Activated naive CD4-positive, alpha-beta T cell treated with anti-CD3 and anti-CD28 coated beads for 36 hours (primary cell): Measurements from ENCODE around the gene ASIP. TPM values are rescaled to one million over a fixed set of nuclear protein-coding genes. Genes with fewer than 3 reads are reported as not detected.
A peak's percentile ranks its signal among the peaks of the same experiment; 100 is the strongest.
"Not testable (repeated sequence)": the region's sequence is repeated elsewhere in the genome, so short reads cannot be mapped to it uniquely, and the experiment has no call there.

Experiments used
- CTCF ChIA-PET: fragments of 350-600 bp; sonication (Branson Sonifier 250); formaldehyde crosslinking; loops from one replicate; lab custom pipeline; 2021; ENCODE audit warnings: antibody characterized with exemption; lab: Charles Lee
- DNase-seq: peaks from one replicate; pipeline ENCODE4 v3.0.0-alpha.2; 2020
- H3K27ac Mint-ChIP-seq: one replicate; pipeline ENCODE4 v1.8.0; 2021; ENCODE audit warnings: mild to moderate bottlenecking, mixed read lengths
- H3K27me3 Mint-ChIP-seq: one replicate; pipeline ENCODE4 v1.8.0; 2021; ENCODE audit warnings: low read depth, mixed read lengths
- H3K36me3 Mint-ChIP-seq: one replicate; pipeline ENCODE4 v1.8.0; 2021; ENCODE audit warnings: low read depth, mixed read lengths
- H3K4me1 Mint-ChIP-seq: one replicate; pipeline ENCODE4 v1.8.0; 2021; ENCODE audit warnings: low read depth, mixed read lengths
- H3K4me3 Mint-ChIP-seq: one replicate; pipeline ENCODE4 v1.8.0; 2021; ENCODE audit warnings: mild to moderate bottlenecking, moderate library complexity, mixed read lengths
- H3K9me3 Mint-ChIP-seq: one replicate; pipeline ENCODE4 v1.8.0; 2021; ENCODE audit warnings: mixed read lengths
- intact Hi-C: fragments of 100-400 bp; cut with micrococcal nuclease; formaldehyde crosslinking; loops from one replicate; pipeline ENCODE4 v1.15.1; 2023
- total RNA-seq, 2 experiments: library from RNA; stranded (reverse); gene quantifications; one replicate each; pipeline ENCODE4 v1.2.3, GENCODE V29; 2021

The ASIP gene
- total RNA-seq, 2 experiments from 2014 or later = not detected

- Mint-ChIP-seq H3K9me3 (no peaks in the 10 kb centered on the region), H3K27me3 (no peaks in the 10 kb centered on the region), H3K27ac (no peak overlapping the region), H3K36me3 (peaks cover 47% of the 10 kb centered on the region), H3K4me1 (peaks cover 3% of the 10 kb centered on the region), H3K4me3 (no peak overlapping the region)
- DNase-seq = no peak
- intact Hi-C loops = no loop called here
- CTCF ChIA-PET = no interaction called here
Observed at GRCh38 chr20:34293119-34293518, 51.9 kb downstream of the ASIP start.

- no peaks in the 10 kb centered on the region for H3K27me3 Mint-ChIP-seq
- H3K36me3 Mint-ChIP-seq = peaks cover 44% of the 10 kb centered on the region
- CTCF ChIA-PET = no interaction called here
- no peak overlapping the region for H3K4me3 Mint-ChIP-seq
- H3K9me3 Mint-ChIP-seq = no peaks in the 10 kb centered on the region
- no peak overlapping the region for H3K27ac Mint-ChIP-seq
- H3K4me1 Mint-ChIP-seq = peaks cover 3% of the 10 kb centered on the region
- DNase-seq = no peak
- intact Hi-C loops = no loop called here
Observed at GRCh38 chr20:34293589-34293988, 52.4 kb downstream of the ASIP start.

GRCh38 chr20:34294563-34294962, 53.3 kb downstream of the ASIP start:
- Mint-ChIP-seq H3K27me3 (no peaks in the 10 kb centered on the region), H3K4me3 (no peak overlapping the region), H3K4me1 (peaks cover 3% of the 10 kb centered on the region), H3K27ac (no peak overlapping the region), H3K9me3 (no peaks in the 10 kb centered on the region), H3K36me3 (peaks cover 42% of the 10 kb centered on the region)
- DNase-seq = no peak
- CTCF ChIA-PET = interaction anchor here (2.1 kb wide), 1 partner anchor 18 kb away, joined by 8 read pairs; no protein-coding TSS in a partner anchor
- intact Hi-C loops = no loop called here

- intact Hi-C loops = no loop called here
- H3K4me3 Mint-ChIP-seq = no peak overlapping the region
- no peaks in the 10 kb centered on the region for H3K27me3 Mint-ChIP-seq
- DNase-seq = no peak
- peaks cover 3% of the 10 kb centered on the region for H3K4me1 Mint-ChIP-seq
- no peak overlapping the region for H3K27ac Mint-ChIP-seq
- CTCF ChIA-PET = interaction anchor here (2.1 kb wide), 1 partner anchor 17 kb away, joined by 8 read pairs; no protein-coding TSS in a partner anchor
- H3K9me3 Mint-ChIP-seq = no peaks in the 10 kb centered on the region
- H3K36me3 Mint-ChIP-seq = peaks cover 36% of the 10 kb centered on the region
Observed at GRCh38 chr20:34295284-34295683, 54.1 kb downstream of the ASIP start.

- Mint-ChIP-seq H3K36me3 (peaks cover 27% of the 10 kb centered on the region), H3K4me3 (no peak overlapping the region), H3K27ac (no peak overlapping the region), H3K9me3 (no peaks in the 10 kb centered on the region), H3K27me3 (no peaks in the 10 kb centered on the region), H3K4me1 (peaks cover 3% of the 10 kb centered on the region)
- CTCF ChIA-PET = interaction anchor here (0.6 to 0.7 kb wide), 2 partner anchors 242 to 243 kb away, joined by 3 read pairs; no protein-coding TSS in a partner anchor
- intact Hi-C loops = no loop called here
- no peak for DNase-seq
Observed at GRCh38 chr20:34296468-34296867, 55.2 kb downstream of the ASIP start.

GRCh38 chr20:34298294-34298784, 57.1 kb downstream of the ASIP start:
- H3K36me3 Mint-ChIP-seq = peaks cover 22% of the 10 kb centered on the region
- DNase-seq, intact Hi-C loops, H3K9me3 Mint-ChIP-seq, H3K27me3 Mint-ChIP-seq, H3K4me1 Mint-ChIP-seq, CTCF ChIA-PET, H3K4me3 Mint-ChIP-seq, H3K27ac Mint-ChIP-seq: not testable (repeated sequence)

GRCh38 chr20:34299556-34300255, 58.5 kb downstream of the ASIP start:
- Mint-ChIP-seq H3K4me1 (peaks cover 6% of the 10 kb centered on the region), H3K4me3 (no peak overlapping the region), H3K27me3 (no peaks in the 10 kb centered on the region), H3K27ac (no peak overlapping the region), H3K9me3 (no peaks in the 10 kb centered on the region), H3K36me3 (peaks cover 13% of the 10 kb centered on the region)
- CTCF ChIA-PET = interaction anchor here (0.8 to 0.9 kb wide), 4 partner anchors 12 to 223 kb away, joined by 3 to 8 read pairs (median 4); no protein-coding TSS in a partner anchor
- intact Hi-C loops = loop anchor here (5.0 kb wide), 1 partner anchor 1557 kb away; the partner anchor contains the start of gene COMMD7
- no peak for DNase-seq

- peaks cover 13% of the 10 kb centered on the region for H3K36me3 Mint-ChIP-seq
- intact Hi-C loops = loop anchor here (5.0 kb wide), 1 partner anchor 1558 kb away; the partner anchor contains the start of gene COMMD7
- H3K9me3 Mint-ChIP-seq = no peaks in the 10 kb centered on the region
- H3K27ac Mint-ChIP-seq = no peak overlapping the region
- no peak overlapping the region for H3K4me3 Mint-ChIP-seq
- no peaks in the 10 kb centered on the region for H3K27me3 Mint-ChIP-seq
- no peak for DNase-seq
- H3K4me1 Mint-ChIP-seq = peaks cover 6% of the 10 kb centered on the region
- CTCF ChIA-PET = interaction anchor here (0.8 kb wide), 1 partner anchor 223 kb away, joined by 3 read pairs; no protein-coding TSS in a partner anchor
Observed at GRCh38 chr20:34300256-34300806, 59.1 kb downstream of the ASIP start.

GRCh38 chr20:34300809-34301586, 59.8 kb downstream of the ASIP start:
- CTCF ChIA-PET = interaction anchor here (0.6 to 2.6 kb wide), 3 partner anchors 12 to 26 kb away, joined by 3 to 15 read pairs (median 3); no protein-coding TSS in a partner anchor
- H3K27ac Mint-ChIP-seq = no peak overlapping the region

GRCh38 chr20:34301587-34302311, 60.5 kb downstream of the ASIP start:
- peak overlapping the region; percentile 79 for H3K27ac Mint-ChIP-seq
- H3K27me3 Mint-ChIP-seq = no peaks in the 10 kb centered on the region
- peaks cover 10% of the 10 kb centered on the region for H3K36me3 Mint-ChIP-seq
- H3K4me3 Mint-ChIP-seq = peak overlapping the region; percentile 84
- intact Hi-C loops = loop anchor here (2.0 to 5.0 kb wide), 3 partner anchors 407 to 1559 kb away; partner anchors contain the start of genes COMMD7 and EDEM2
- CTCF ChIA-PET = interaction anchor here (0.6 to 2.6 kb wide), 7 partner anchors 9 to 215 kb away, joined by 3 to 15 read pairs (median 3); partner anchors contain the start of gene DYNLRB1
- DNase-seq = no peak
- H3K4me1 Mint-ChIP-seq = peaks cover 6% of the 10 kb centered on the region
- H3K9me3 Mint-ChIP-seq = no peaks in the 10 kb centered on the region

More at GRCh38 chr20:34300809-34301586, 59.8 kb downstream of the ASIP start:
- Mint-ChIP-seq H3K4me3 (peak overlapping the region; percentile 84), H3K27me3 (no peaks in the 10 kb centered on the region), H3K36me3 (peaks cover 11% of the 10 kb centered on the region), H3K4me1 (peaks cover 6% of the 10 kb centered on the region), H3K9me3 (no peaks in the 10 kb centered on the region)
- intact Hi-C loops = loop anchor here (5.0 kb wide), 1 partner anchor 1559 kb away; the partner anchor contains the start of gene COMMD7
- no peak for DNase-seq

GRCh38 chr20:34302312-34302722, 61.1 kb downstream of the ASIP start:
- H3K27me3 Mint-ChIP-seq = no peaks in the 10 kb centered on the region
- H3K4me1 Mint-ChIP-seq = peaks cover 4% of the 10 kb centered on the region
- peaks cover 9% of the 10 kb centered on the region for H3K36me3 Mint-ChIP-seq
- no peaks in the 10 kb centered on the region for H3K9me3 Mint-ChIP-seq
- intact Hi-C loops = loop anchor here (2.0 to 5.0 kb wide), 3 partner anchors 406 to 1560 kb away; partner anchors contain the start of genes COMMD7 and EDEM2
- H3K4me3 Mint-ChIP-seq = peak overlapping the region; percentile 84
- H3K27ac Mint-ChIP-seq = peak overlapping the region; percentile 79
- peak; percentile 9 for DNase-seq
- CTCF ChIA-PET = interaction anchor here (0.6 to 2.6 kb wide), 7 partner anchors 8 to 214 kb away, joined by 3 to 15 read pairs (median 4); partner anchors contain the start of genes DYNLRB1 and ITCH
